HCEC 1CT (cell line): ENCODE measurements around the gene MYH10.

ENCODE experiments used
- DNase-seq: peaks from one replicate; pipeline ENCODE4 v3.0.0-alpha.2; 2017

The MYH10 gene

DNA sequence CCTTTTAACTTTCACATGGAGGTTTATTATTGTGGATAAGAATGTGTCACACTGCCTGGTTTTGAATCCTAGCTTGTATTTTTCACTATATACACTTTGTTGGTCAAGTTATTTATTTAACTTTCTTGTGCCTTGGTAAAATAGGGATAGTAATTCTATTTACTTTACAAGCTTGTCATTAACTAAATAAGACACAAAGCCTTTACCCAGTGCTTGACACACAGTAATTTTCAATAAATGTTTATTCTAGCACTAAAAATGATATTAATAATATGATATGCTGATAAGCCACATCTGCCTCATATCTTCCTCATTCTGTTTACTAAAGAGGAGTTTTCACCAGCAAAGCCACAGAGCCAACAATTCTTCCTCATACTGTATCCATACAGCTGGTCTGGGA lies 27.8 kb downstream of the MYH10 start:
- no peak for DNase-seq

- no peak for DNase-seq
Observed at GRCh38 chr17:8599351-8600011, 31.0 kb downstream of the MYH10 start.

- no peak for DNase-seq
Observed at GRCh38 chr17:8598913-8599312, 31.6 kb downstream of the MYH10 start.

- no peak for DNase-seq
Observed at GRCh38 chr17:8593830-8594229, 36.7 kb downstream of the MYH10 start.

- no peak for DNase-seq
Observed at GRCh38 chr17:8593276-8593675, 37.2 kb downstream of the MYH10 start.

- DNase-seq, result no peak
Observed at GRCh38 chr17:8588877-8589554, 41.5 kb downstream of the MYH10 start.

- DNase-seq, result no peak
Observed at GRCh38 chr17:8586766-8587165, 43.8 kb downstream of the MYH10 start.

DNA sequence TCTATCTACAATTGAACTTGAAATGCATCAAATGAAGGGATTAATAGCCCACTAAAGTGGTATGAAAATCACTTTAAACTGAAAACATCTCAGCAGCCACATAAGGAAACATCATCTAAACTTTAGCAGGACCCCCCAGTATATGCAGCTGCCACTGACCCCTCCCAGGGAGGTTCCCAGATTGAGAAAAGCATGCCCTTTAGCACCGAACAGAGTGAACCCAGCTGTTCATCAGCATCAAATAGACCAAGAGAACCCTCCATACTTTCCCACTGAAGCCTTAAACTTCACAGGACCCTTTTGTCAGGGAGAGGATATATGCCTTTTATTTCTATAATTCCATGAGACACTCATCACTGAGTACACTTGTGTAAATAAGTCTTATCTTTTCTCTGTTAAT lies 44.6 kb downstream of the MYH10 start:
- no peak for DNase-seq

GRCh38 chr17:8583954-8584353 lies 46.6 kb downstream of the MYH10 start:
- DNase-seq, result no peak

DNA sequence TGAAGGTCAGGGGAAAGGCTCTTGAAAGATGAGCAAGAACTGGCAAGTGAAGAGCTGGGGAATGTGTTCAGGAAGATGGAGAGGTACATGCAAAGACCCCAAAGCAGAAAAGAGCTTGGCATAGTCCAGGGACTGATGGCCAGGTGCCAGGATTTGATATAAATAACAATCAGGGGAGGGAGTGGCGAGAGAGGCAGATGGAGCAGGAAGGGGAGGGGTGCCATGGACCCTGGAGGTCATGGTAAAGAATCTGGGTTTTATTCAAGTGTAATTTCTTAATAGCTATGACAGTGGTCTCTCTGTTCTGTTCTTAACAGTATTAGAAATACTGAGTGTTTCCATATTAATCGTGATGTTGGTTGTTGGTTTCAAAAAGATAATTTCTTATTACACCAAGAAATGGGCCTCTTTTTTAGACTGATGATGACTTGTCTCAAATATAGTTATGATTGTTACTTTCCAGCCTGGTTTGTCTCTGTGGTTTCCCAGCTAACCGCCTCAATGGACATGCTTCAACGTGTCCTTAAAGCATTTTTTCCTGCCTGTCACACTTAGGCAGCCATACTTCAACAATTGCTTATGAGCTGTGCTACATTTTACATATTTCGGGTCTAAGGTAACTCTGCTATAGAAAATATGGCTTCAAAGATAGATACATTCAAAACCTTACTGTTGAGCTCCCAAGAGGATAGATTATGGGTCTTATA lies 49.4 kb downstream of the MYH10 start:
- no peak for DNase-seq

DNA sequence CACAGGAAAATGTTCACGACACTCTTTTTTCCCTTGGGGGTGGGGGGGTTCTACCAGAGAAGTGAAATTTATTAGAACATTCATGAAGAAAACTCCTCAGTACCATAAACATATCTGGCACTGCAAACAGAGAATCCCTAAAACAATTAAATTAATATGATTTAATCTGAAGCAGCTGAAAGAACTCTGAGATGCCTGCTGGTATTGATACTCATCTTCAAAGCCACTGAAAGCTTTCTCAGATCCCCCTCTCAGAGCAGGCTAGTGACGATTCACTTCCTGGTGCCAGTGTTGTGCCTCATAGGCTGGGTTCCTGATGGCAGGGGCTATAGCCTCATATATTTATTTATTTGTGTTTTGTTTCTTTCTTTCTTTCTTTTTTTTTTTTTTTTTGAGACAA lies 52.7 kb downstream of the MYH10 start:
- no peak for DNase-seq

GRCh38 chr17:8576559-8577294 lies 53.8 kb downstream of the MYH10 start:
- no peak for DNase-seq

GRCh38 chr17:8574687-8575086 lies 55.8 kb downstream of the MYH10 start:
- no peak for DNase-seq

- DNase-seq, result no peak
Observed at GRCh38 chr17:8572764-8573163, 57.8 kb downstream of the MYH10 start.

DNA sequence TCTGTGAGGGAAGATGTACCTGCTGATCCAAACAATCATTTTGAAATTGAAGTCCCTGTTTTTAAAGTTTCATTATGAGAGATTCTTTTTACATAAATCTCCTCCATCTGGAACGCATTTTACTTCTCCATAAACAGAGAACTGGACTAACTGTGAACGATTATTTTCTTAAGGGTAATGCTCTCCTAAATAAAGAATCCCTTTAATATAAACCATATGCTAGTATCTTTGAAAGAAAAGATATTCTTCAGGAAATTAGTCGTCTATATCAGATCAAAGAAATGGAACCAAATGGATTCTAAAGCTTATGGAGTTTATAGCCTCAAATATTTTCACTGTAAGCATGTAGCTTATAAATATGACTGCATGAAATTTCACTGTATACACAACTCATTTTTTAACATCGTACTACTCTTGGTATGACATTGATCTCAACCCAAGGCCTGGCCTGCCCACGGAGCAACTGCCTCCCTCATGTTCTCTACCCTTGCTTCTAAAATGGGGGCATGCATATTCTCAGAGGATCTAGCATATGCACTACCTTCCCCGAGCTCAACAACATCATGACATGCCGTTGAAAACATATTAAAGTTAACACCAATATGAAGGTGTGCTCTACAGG lies 66.4 kb downstream of the MYH10 start:
- DNase-seq, result no peak

GRCh38 chr17:8563024-8563776 lies 67.3 kb downstream of the MYH10 start:
- no peak for DNase-seq

DNA sequence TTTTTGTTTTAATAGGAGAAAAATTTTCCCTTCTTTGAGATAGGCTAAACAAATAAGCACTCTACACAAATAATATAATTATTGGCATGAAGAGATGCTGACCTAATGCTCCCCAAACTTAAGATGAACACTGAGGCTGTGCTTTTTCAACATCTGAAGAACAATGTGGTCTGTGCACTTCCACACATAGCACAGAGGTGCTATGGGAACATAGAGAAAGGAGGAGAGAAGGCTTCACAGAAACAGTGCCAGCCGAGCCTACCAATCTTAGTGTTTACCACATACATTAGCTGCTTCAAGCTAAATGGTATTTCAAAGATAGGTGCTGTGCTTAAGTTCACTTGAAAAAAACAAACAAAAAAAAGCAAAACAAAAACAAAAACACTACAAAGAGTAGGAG lies 72.4 kb downstream of the MYH10 start:
- no peak for DNase-seq

- no peak for DNase-seq
Observed at GRCh38 chr17:8557176-8557806, 73.2 kb downstream of the MYH10 start.

DNA sequence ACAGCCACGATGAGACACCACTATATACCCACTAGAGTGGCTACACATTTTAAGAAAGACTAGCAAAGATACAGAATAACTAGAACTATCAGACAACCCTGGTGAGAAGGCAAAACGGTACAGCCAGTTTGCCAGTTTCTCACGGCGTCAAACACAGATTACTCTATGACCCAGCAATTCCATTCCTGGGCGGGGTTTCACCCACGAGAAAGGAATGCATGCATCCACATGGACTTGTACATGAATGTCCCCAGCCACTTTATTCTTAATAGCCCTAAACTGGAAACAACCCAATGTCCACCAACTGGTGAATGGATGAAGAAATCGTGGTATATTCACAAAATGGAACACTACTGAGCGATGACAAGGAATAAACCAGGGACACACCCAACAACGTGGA lies 74.5 kb downstream of the MYH10 start:
- no peak for DNase-seq

DNA sequence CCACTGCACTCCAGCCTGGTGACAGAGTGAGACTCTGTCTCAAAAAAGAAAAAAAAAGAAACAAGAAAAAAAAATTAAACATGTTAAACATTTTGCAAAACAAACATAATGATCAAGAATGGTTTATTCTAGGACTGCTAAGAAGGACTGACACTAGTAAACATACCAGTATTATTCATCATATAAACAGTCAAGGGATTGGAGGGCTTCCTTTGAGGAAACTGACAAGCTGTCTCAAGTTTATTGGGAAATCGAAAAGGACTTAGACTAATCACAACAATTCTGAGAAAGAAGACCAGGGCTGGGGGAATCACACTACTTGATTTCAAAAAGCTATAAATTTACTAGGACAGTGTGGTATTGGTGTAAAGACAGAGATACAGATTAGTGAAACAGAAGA lies 75.5 kb downstream of the MYH10 start:
- peak; percentile 50 for DNase-seq

- DNase-seq, result peak; percentile 50
Observed at GRCh38 chr17:8552577-8553320, 77.8 kb downstream of the MYH10 start.
